CD14-positive monocyte (primary cell): ENCODE data around the gene PANK2. TPM values are rescaled to one million over a fixed set of nuclear protein-coding genes. Genes with fewer than 3 reads are reported as not detected.

Source experiments
- DNase-seq, 3 donors: peaks; one replicate each; pipeline ENCODE4 v3.0.0-alpha.2; 2011 to 2022
- H2AFZ ChIP-seq: 2 replicates; pipeline ENCODE4 v1.6.0; 2012; ENCODE audit warnings: mild to moderate bottlenecking, low read depth, low read length, inconsistent platforms; ENCODE audit not compliant: insufficient read depth, poor library complexity, severe bottlenecking
- H3K27ac ChIP-seq, 2 donors: 1 replicate in 1 of 2; 2 replicates in 1 of 2; pipeline ENCODE4 v1.5.1; 2012 to 2013; ENCODE audit warnings: low read length in 2 of 2, control low read depth in 1 of 2, inconsistent platforms in 1 of 2, low read depth in 1 of 2, mild to moderate bottlenecking in 1 of 2
- H3K27me3 ChIP-seq, 2 donors: one replicate each; pipeline versions ENCODE4 v1.6.0 to v1.6.1; 2011 to 2013; ENCODE audit warnings: low read length in 2 of 2; ENCODE audit not compliant: control insufficient read depth in 2 of 2, insufficient read depth in 2 of 2
- H3K36me3 ChIP-seq, 2 donors: replicated peaks in 1 of 2; 1 replicate in 1 of 2; 2 replicates in 1 of 2; pipeline versions ENCODE4 v1.5.1 to v1.6.1; 2012 to 2013; ENCODE audit warnings: low read length in 2 of 2, control low read depth in 1 of 2, inconsistent platforms in 1 of 2, mild to moderate bottlenecking in 1 of 2; ENCODE audit not compliant: insufficient read depth in 2 of 2, control insufficient read depth in 1 of 2
- H3K4me1 ChIP-seq, 2 donors: 1 replicate in 1 of 2; 2 replicates in 1 of 2; pipeline versions ENCODE4 v1.5.1 to v1.6.1; 2012 to 2013; ENCODE audit warnings: low read length in 2 of 2, control low read depth in 1 of 2, inconsistent platforms in 1 of 2, mild to moderate bottlenecking in 1 of 2, moderate library complexity in 1 of 2; ENCODE audit not compliant: insufficient read depth in 2 of 2, control insufficient read depth in 1 of 2
- H3K4me2 ChIP-seq: replicated peaks from 2 replicates; pipeline ENCODE3; 2012; ENCODE audit warnings: low read length, moderate library complexity, mild to moderate bottlenecking; ENCODE audit not compliant: poor library complexity, severe bottlenecking; ENCODE audit errors: extremely low read depth
- H3K4me3 ChIP-seq, 3 experiments: fragments of 200-600 bp in 1 of 3; sonication (generic) in 1 of 3; replicated peaks in 1 of 3; 1 replicate in 2 of 3; 2 replicates in 1 of 3; pipeline ENCODE4 v1.5.1; 2011 to 2013; ENCODE audit warnings: low read length in 3 of 3, mild to moderate bottlenecking in 3 of 3, control low read depth in 2 of 3, low read depth in 2 of 3, inconsistent platforms in 1 of 3, moderate library complexity in 1 of 3
- H3K79me2 ChIP-seq: 2 replicates; pipeline ENCODE4 v1.6.0; 2012; ENCODE audit warnings: mild to moderate bottlenecking, control low read depth, inconsistent platforms, low read length, moderate library complexity; ENCODE audit not compliant: insufficient read depth
- H3K9ac ChIP-seq: 2 replicates; pipeline ENCODE4 v1.6.0; 2017; ENCODE audit warnings: low read length, mild to moderate bottlenecking; ENCODE audit not compliant: insufficient read depth, poor library complexity, severe bottlenecking
- H3K9me3 ChIP-seq, 2 donors: replicated peaks in 1 of 2; 1 replicate in 1 of 2; 2 replicates in 1 of 2; pipeline versions ENCODE4 v1.5.1 to v1.6.1; 2012 to 2013; ENCODE audit warnings: low read length in 2 of 2, control low read depth in 1 of 2; ENCODE audit not compliant: control insufficient read depth in 1 of 2, insufficient read depth in 1 of 2
- H4K20me1 ChIP-seq: 2 replicates; pipeline ENCODE4 v1.6.0; 2012; ENCODE audit warnings: mild to moderate bottlenecking, low read length, control low read depth, moderate library complexity; ENCODE audit not compliant: insufficient read depth
- H3K27ac Mint-ChIP-seq, 7 donors: one replicate each; pipeline ENCODE4 v1.8.0; 2020; ENCODE audit warnings: mild to moderate bottlenecking in 7 of 7, mixed read lengths in 7 of 7, moderate library complexity in 6 of 7, inconsistent platforms in 2 of 7
- H3K27me3 Mint-ChIP-seq, 3 donors: one replicate each; pipeline ENCODE4 v1.8.0; 2021 to 2022; ENCODE audit warnings: low read depth in 3 of 3, mild to moderate bottlenecking in 3 of 3, mixed read lengths in 3 of 3, moderate library complexity in 3 of 3, inconsistent platforms in 1 of 3
- H3K36me3 Mint-ChIP-seq, 2 donors: one replicate each; pipeline ENCODE4 v1.8.0; 2020; ENCODE audit warnings: mixed read lengths in 2 of 2, inconsistent platforms in 1 of 2, mild to moderate bottlenecking in 1 of 2
- H3K4me1 Mint-ChIP-seq: one replicate; pipeline ENCODE4 v1.8.0; 2020; ENCODE audit warnings: mild to moderate bottlenecking, mixed read lengths
- H3K4me3 Mint-ChIP-seq, 2 donors: one replicate each; pipeline ENCODE4 v1.8.0; 2020; ENCODE audit warnings: mild to moderate bottlenecking in 2 of 2, mixed read lengths in 2 of 2, moderate library complexity in 1 of 2
- H3K9me3 Mint-ChIP-seq, 7 donors: one replicate each; pipeline ENCODE4 v1.8.0; 2020 to 2022; ENCODE audit warnings: mixed read lengths in 7 of 7, mild to moderate bottlenecking in 6 of 7, moderate library complexity in 6 of 7, inconsistent platforms in 2 of 7
- CTCF ChIP-seq: fragments of 200-600 bp; IDR thresholded peaks from one replicate; pipeline ENCODE4 v1.8.0; 2022; ENCODE audit warnings: antibody characterized with exemption, mild to moderate bottlenecking
- WGBS: methylation state at CpG from one replicate; pipeline ENCODE4 v1.1.5; 2013; ENCODE audit warnings: missing lambda C conversion rate; ENCODE audit not compliant: insufficient coverage; 5-methylcytosine and 5-hydroxymethylcytosine counted together
- intact Hi-C, 2 donors: fragments of 100-400 bp; cut with micrococcal nuclease; formaldehyde crosslinking; loops; one replicate each; pipeline versions ENCODE4 v1.15.0 to v1.15.1; 2023
- polyA plus RNA-seq, 3 donors: library from polyadenylated mRNA; depleted of rRNA in 1 of 3; unstranded in 2 of 3; stranded (reverse) in 1 of 3; fragments of 300-500 nt in 2 of 3; fragments of >200 nt in 1 of 3; fragmentation: Illumina TruSeq in 2 of 3; gene quantifications; 1 replicate in 2 of 3; 2 replicates in 1 of 3; pipeline ENCODE4 v1.2.3, GENCODE V29; 2012 to 2021

Gene PANK2
- polyA plus RNA-seq, 3 donors, result 36.8 to 65.7 (median 48.0) TPM

GRCh38 chr20:3846378-3846739, 42.8 kb upstream of the PANK2 start:
- H3K27ac Mint-ChIP-seq, result peak overlapping the region; percentile 72 to 95 (median 83)
- H3K9me3 Mint-ChIP-seq, result peaks cover 0 to 3% (median 0%) of the 10 kb centered on the region in 7 donors
- Histone ChIP-seq H3K4me2 (peak overlapping the region; percentile 91), H3K4me3 (peak overlapping the region; percentile 81 to 92 (median 88)), H3K9me3 (no peaks in the 10 kb centered on the region), H3K4me1 (peaks cover 13 to 22% of the 10 kb centered on the region in 2 donors), H3K79me2 (peaks cover 53% of the 10 kb centered on the region), H3K36me3 (no peaks in the 10 kb centered on the region), H3K27me3 (no peaks in the 10 kb centered on the region), H3K27ac (peak overlapping the region; percentile 63 to 83), H2AFZ (peak overlapping the region; percentile 90), H4K20me1 (peaks cover 23% of the 10 kb centered on the region), H3K9ac (peak overlapping the region; percentile 81)
- intact Hi-C loops, result loop anchor here (2.0 to 10.0 kb wide), 3 partner anchors 26 to 62 kb away; partner anchors contain the start of genes AP5S1 (in 1 of the 2), CENPB (in 1 of the 2) and SPEF1 (in 1 of the 2)
- peak overlapping the region; percentile 87 to 95 for H3K4me3 Mint-ChIP-seq
- DNase-seq, result no peak
- no peaks in the 10 kb centered on the region for H3K36me3 Mint-ChIP-seq
- TF ChIP-seq CTCF, result no peak
- peaks cover 0 to 1% (median 0%) of the 10 kb centered on the region in 3 donors for H3K27me3 Mint-ChIP-seq
- WGBS, result under 1% methylated on average over 14 of the region's 22 CpGs
- H3K4me1 Mint-ChIP-seq, result peaks cover 31% of the 10 kb centered on the region

GRCh38 chr20:3846740-3847428, 42.3 kb upstream of the PANK2 start, which contains the start of gene MAVS:
TSS of gene MAVS (plus strand) at chr20:3846834. CDS start at chr20:3854625, 7,791 bp downstream.
- peak within 1 kb of the TSS; percentile 87 to 95 for H3K4me3 Mint-ChIP-seq
- intact Hi-C loops, result loop anchor here (2.0 to 10.0 kb wide), 3 partner anchors 26 to 62 kb away; partner anchors contain the start of genes AP5S1 (in 1 of the 2), CENPB (in 1 of the 2) and SPEF1 (in 1 of the 2)
- Histone ChIP-seq H3K79me2 (peaks cover 56% of the 10 kb centered on the region), H2AFZ (peak within 1 kb of the TSS; percentile 90), H3K4me1 (peaks cover 13 to 22% of the 10 kb centered on the region in 2 donors), H3K9ac (peak within 1 kb of the TSS; percentile 81), H3K27me3 (no peaks in the 10 kb centered on the region), H3K9me3 (no peaks in the 10 kb centered on the region), H4K20me1 (peaks cover 23% of the 10 kb centered on the region), H3K4me3 (peak within 1 kb of the TSS; percentile 81 to 92 (median 88)), H3K27ac (peak within 1 kb of the TSS; percentile 66 to 83), H3K4me2 (peak within 1 kb of the TSS; percentile 91), H3K36me3 (no peaks in the 10 kb centered on the region)
- peaks cover 31% of the 10 kb centered on the region for H3K4me1 Mint-ChIP-seq
- no peaks in the 10 kb centered on the region for H3K36me3 Mint-ChIP-seq
- DNase-seq, result peak; percentile 73 to 81 (median 79)
- WGBS, result under 1% methylated on average over 71 of the region's 72 CpGs
- TF ChIP-seq CTCF, result no peak
- H3K9me3 Mint-ChIP-seq, result peaks cover 0 to 3% (median 0%) of the 10 kb centered on the region in 7 donors
- H3K27ac Mint-ChIP-seq, result peak within 1 kb of the TSS; percentile 85 to 95 (median 93)
- peaks cover 0 to 1% (median 0%) of the 10 kb centered on the region in 3 donors for H3K27me3 Mint-ChIP-seq
